HG03575 (cell line): Measurements from ENCODE around the gene LIMA1.
"Not testable (repeated sequence)": the region's sequence is repeated elsewhere in the genome, so short reads cannot be mapped to it uniquely, and the experiment has no call there.

Experiments used
- ATAC-seq: cut with Tn5 transposase; IDR thresholded peaks from one replicate; pipeline ENCODE4 v1.9.1; 2021; ENCODE audit not compliant: unreplicated experiment, insufficient number of reproducible peaks, low FRiP score; ENCODE audit errors: extremely low read depth

Gene LIMA1

DNA sequence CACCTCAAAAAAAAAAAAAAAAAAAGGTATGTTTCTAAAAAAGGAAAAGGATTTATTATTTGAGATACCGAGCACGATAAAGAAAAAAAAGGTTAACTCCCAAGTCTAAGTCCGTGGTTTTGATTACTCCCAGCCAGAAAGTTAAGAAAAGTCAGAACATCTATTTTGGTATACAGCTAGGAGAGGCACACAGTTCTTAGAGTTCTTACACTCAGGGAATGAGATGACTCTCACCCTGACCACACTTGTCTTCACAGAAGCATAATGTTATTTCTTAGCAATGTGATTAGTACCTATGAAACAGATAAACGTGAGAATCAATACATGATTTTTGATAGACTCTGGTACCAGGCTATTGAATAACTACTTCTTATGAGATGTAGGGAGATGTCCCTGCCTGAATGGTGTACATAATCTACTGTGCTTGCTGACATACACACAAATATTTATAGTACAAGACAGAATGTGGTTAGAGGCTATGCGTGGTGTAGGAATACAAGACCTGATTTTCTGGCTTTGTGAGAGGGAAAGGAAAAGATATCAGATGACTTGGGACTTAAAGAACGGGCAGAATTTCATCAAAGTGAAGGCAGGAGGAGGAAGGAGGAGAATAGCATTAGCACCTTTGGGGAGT, 31.6 kb downstream of the LIMA1 start:
- ATAC-seq, result no peak

GRCh38 chr12:50249464-50250182, 33.7 kb downstream of the LIMA1 start:
- no peak for ATAC-seq

- no peak for ATAC-seq
Measured at GRCh38 chr12:50248883-50249282, 34.4 kb downstream of the LIMA1 start.

DNA sequence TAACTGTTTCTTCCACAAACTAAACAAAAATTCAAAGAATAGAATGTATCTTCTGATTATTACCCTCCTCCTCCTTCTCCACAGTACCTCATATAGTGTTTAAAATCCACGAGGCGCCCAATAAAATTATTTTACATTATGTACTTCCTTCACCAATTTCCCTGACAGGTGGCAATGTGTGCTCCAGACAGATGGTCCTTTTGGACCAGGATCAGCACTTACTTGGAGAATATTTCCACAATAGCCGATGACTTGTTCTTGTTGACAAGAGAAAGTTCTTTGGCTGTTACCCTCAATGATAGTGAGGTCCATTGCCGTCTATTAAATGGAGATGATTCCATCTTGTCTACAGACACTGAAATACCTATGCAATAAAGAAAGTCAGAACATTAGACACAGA, 34.9 kb downstream of the LIMA1 start:
- no peak for ATAC-seq

- ATAC-seq, result not testable (repeated sequence)
Measured at GRCh38 chr12:50247665-50248064, 35.7 kb downstream of the LIMA1 start.

DNA sequence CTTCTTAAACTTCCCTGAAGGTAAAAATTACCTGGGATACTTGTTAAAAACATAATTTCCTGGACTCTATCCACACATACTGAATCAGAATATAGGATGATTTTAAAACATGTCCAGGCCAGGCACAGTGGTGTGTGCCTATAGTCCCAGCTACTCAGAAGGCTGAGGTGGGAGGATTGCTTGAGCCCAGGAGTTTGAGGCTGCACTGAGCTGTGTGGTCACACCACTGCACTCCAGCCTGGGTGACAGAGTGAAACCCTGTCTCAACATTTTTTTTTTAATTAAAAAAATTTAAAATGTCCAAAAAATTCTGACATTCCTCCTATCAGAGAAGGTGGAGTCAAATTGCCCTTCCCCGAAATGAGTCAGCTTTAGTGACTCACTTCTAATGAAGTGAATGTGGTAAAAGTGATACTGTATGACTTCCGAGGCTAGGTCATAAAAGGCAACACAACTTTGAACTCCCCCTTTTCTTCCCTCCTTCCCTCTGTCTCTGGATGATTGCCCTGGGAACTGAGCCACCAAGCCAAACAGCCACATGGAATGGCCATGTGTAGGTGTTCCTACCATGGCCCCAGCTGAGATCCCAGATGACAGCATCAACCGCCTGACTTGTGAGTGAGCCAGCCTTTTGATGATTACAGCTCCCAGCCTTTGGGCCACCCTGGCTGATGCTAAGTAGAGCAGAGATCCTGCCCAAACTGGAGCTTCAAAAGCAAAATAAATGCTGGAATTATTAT, 36.3 kb downstream of the LIMA1 start:
- ATAC-seq, result no peak

- ATAC-seq, result no peak
Measured at GRCh38 chr12:50246197-50246865, 37.0 kb downstream of the LIMA1 start.

DNA sequence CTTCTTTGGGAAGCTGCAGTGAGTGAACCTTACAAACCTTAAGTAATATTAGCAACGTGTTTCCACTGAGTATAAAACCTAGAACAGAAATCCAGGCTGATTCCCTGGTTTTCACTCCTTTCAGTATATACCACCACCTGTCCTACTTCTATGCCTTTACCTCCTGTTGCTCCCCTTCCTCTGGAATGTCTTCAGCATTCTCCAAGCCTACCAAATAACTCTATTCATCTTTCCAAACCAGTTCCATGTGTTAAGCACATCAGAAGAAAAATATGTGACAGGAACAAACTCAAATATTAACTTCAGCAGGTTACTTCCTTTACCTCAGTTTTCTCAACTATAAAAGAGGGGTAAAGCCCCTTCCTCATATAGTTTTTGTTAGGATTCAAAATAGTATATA, 39.8 kb downstream of the LIMA1 start:
- no peak for ATAC-seq

DNA sequence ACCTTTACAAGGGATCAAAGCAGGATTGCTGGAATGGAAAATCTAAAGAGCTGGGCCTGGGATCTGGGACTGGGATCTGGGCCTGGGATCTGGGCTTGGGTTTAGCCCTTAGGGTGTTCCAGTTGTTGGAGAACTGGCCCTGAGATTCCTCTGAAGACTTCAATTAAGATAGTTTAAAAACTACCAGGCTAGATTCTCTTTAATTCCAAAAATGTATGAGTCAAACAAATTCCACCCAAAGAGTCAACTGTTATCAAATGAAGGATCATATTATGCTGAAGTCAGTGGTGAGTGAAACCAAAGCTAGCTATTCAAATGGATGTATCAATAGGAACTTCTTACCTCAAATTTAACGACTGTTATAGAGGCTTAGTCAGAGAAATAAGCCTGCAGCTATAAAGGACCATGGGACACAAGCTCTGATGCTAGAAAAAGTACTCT, 40.5 kb downstream of the LIMA1 start:
- no peak for ATAC-seq

DNA sequence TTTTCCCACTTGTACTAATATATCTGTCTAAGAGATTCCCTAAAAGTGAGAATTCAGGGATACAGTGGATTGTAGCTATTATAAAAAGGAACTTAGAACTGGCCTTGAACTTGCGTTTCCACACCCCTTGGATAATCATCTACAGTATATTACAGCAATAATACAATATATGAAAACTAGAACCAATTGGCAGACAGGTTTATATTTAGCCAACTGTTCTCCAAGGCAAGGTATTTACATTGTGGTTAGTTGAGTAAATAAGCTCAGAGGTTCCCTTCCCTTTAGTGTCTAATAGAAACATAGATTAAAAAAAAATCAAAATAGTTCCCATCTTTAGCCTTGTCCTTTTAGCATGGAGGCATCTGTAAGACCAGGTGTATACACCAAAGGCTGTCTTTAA, 42.1 kb downstream of the LIMA1 start:
- ATAC-seq, result no peak

DNA sequence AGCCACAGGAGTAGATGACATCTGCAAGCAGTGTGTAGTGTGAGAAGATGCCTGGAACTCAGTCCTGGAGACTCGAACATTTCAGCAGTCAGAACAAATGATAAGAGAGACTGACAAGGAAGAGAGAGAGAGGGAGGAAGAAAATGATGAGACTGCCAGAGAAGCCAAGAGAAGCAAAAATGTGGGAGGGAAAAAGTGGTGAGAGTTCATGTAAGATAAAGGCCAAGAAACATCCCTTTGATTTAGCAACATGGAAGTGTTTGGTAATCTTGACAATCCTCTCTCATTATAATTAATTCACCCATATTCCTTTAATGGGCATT, 42.6 kb downstream of the LIMA1 start:
- ATAC-seq, result no peak

DNA sequence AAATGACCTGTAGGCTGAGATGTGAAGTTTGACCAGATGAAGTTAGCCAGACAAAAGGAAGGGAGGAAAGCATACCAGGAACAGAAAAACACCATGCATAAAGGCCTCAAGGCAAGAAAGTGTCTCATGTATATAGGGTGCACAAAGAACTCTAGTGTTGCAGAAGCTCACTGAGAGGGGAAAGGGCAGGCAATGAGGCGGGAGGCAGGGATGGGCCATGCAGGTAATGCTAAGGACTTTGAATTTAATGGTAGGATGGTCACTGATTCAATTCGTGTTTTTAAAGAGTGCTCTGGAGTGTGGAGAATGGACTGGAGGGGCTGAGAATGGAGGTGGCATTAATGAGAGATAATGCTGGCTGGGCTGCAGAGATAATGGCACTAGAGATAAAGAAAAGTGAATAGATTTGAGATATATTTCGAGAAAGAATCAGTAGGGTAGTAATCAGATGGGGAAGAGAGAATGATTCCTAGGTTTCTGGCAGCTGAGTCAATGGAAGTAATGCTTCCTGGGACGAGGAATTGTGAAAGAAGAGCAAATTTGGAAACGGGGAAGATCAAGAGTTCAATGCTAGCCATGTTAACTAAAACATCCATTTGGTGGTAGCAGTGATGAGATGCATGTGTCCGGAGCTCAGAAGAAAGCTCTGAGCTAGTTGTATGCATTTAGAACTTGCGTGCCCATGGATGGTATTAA, 43.1 kb downstream of the LIMA1 start:
- ATAC-seq, result no peak

GRCh38 chr12:50239355-50239891, 43.9 kb downstream of the LIMA1 start:
- ATAC-seq, result no peak

DNA sequence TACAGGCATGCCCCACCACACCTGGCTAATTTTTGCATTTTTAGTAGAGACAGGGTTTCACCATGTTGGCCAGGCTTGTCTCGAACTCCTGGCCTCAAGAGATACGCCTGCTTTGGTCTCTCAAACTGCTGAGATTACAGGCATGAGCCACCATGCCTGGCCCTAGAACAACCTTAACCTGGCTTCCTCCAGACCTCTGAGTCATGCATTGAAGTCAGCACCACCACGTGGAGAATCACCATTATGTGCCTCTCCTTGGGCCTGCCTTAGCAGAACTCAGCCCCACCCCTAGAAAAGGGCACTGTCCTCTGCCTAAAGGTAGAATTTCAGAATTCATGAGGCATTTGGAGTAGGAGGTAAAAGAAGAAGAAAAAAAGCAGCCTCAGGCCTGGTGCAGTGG, 49.0 kb downstream of the LIMA1 start:
- ATAC-seq, result no peak

DNA sequence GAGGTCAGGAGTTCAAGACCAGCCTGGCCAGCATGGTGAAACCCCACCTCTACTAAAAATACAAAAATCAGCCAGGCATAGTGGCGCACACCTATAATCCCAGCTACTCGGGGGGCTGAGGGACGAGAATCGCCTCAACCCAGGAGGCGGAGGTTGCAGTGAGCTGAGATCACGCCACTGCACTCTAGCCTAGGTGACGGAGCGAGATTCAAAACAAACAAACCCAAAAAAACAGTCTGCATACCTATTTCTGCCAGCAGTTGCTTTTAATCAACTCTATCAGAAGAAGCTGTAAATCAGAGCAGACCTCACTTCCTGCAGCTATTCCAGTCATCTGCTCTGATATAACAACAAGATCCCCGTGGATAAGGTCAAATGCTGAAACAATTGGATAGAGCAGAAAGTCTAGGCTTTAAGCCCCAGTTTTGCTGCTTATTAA, 50.5 kb downstream of the LIMA1 start:
- ATAC-seq, result no peak

GRCh38 chr12:50232206-50232605, 51.1 kb downstream of the LIMA1 start:
- ATAC-seq, result no peak

- ATAC-seq, result no peak
Measured at GRCh38 chr12:50231346-50231745, 52.0 kb downstream of the LIMA1 start.

DNA sequence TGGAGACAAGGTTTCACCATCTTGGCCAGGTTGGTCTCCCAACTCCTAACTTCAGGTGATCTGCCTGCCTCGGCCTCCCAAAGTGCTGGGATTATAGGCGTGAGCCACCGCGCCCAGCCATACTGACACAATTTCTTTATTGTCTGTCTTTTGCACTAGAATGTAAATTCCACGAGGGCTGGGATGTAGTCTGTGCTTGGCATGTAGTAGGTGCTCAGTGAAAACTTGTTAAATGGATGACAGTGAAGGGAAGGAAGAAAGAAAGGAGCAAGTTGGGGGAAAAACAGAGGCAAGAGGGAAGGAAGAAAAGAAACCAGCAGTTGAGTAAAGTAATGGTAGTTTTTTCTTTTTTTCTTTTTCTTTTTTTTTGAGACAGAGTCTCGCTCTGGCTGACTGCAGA, 53.1 kb downstream of the LIMA1 start:
- ATAC-seq, result no peak
